Mononuclear cell (primary cell): ENCODE results near the gene PGM2. TPM values are rescaled to one million over a fixed set of nuclear protein-coding genes. Genes with fewer than 3 reads are reported as not detected.
A peak's percentile ranks its signal among the peaks of the same experiment; 100 is the strongest.
"Not testable (repeated sequence)": the region's sequence is repeated elsewhere in the genome, so short reads cannot be mapped to it uniquely, and the experiment has no call there.

Experiments used
- H3K27me3 ChIP-seq: 2 replicates; pipeline ENCODE4 v1.6.0; 2011; ENCODE audit warnings: low read length, control low read depth; ENCODE audit not compliant: insufficient read depth
- H3K4me1 ChIP-seq: 2 replicates; pipeline ENCODE4 v1.5.1; 2011; ENCODE audit warnings: mild to moderate bottlenecking, low read length, control low read depth; ENCODE audit not compliant: insufficient read depth
- H3K4me3 ChIP-seq: 2 replicates; pipeline ENCODE4 v1.5.1; 2011; ENCODE audit warnings: mild to moderate bottlenecking, low read length, moderate library complexity
- H3K9me3 ChIP-seq: 2 replicates; pipeline ENCODE4 v1.5.1; 2011; ENCODE audit warnings: low read depth, mild to moderate bottlenecking, control low read depth, low read length
- total RNA-seq: library from RNA; depleted of rRNA; stranded (reverse); fragments of >200 nt; gene quantifications from one replicate; pipeline ENCODE4 v1.2.3, GENCODE V29; 2012

PGM2 gene
- total RNA-seq, 1 donor, result 18.6 TPM

DNA sequence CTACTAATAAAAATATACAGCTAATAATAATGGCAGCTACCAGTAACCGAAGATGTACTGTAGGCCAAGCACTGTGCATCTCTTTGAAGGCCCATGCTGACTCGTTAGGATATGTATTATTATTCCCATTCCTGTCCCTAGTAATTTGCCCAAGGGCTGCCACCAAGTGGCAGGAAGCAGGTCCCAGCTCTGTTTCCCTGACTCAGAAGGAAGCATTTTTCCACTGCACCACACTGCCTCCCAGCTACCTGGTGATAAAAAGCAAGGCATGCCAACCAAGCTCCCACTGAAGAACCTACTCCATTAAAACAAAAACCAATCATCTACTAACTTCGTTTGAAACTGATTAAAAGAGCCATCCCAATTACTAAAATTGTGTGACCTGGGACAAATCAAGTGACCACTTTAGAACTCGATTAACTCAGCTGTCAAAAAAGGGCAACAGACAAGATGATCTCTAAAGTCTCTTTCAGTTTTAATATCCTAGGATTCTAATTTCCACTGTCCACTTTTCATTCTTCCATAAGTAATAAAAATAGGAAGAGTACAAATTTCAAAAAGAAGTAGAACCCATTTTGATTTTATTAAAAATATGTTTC, 24.3 kb upstream of the PGM2 start:
- Histone ChIP-seq H3K9me3 (no peaks in the 10 kb centered on the region), H3K4me1 (peaks cover 7% of the 10 kb centered on the region), H3K4me3 (no peak overlapping the region), H3K27me3 (no peaks in the 10 kb centered on the region)

DNA sequence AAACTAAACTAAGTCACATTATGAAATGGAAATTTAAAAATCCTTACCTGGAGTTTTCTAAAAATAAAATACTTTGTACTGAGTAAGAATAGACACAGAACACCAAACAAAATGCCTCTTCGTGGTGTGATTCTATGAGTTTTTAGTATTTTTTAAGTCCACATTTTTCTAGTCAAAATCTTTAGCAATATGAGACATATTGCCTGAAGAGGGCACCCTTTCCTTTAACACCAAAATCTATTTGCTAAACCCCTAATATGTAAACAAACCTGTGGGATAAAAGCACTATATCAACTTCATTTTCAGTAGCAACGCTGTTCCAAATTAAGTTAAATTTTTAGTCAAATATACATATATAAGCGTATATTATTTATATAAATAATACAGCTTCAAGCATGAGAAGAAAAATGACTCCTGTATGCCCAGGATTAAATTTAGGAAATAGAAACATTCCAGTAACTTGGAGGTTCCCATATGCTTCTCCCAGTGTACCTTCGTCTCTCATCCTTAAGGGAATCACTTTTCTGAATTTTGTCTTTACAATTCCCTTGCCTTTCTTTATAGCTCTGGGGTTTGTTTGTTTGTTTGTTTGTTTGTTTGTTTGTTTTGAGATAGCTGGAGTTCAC, 23.0 kb upstream of the PGM2 start:
- Histone ChIP-seq H3K27me3 (no peaks in the 10 kb centered on the region), H3K4me3 (no peak overlapping the region), H3K9me3 (no peaks in the 10 kb centered on the region), H3K4me1 (no peaks in the 10 kb centered on the region)

- H3K4me1 ChIP-seq, result no peaks in the 10 kb centered on the region
- H3K4me3 ChIP-seq, result no peak overlapping the region
- no peaks in the 10 kb centered on the region for H3K9me3 ChIP-seq
- H3K27me3 ChIP-seq, result no peaks in the 10 kb centered on the region
Measured at GRCh38 chr4:37805091-37805490, 21.4 kb upstream of the PGM2 start.

GRCh38 chr4:37812713-37813112, 13.8 kb upstream of the PGM2 start:
- H3K4me1 ChIP-seq, result peaks cover 14% of the 10 kb centered on the region
- no peaks in the 10 kb centered on the region for H3K27me3 ChIP-seq
- H3K9me3 ChIP-seq, result no peaks in the 10 kb centered on the region
- no peak overlapping the region for H3K4me3 ChIP-seq

GRCh38 chr4:37815591-37815990, 10.9 kb upstream of the PGM2 start:
- Histone ChIP-seq H3K4me3 (no peak overlapping the region), H3K27me3 (no peaks in the 10 kb centered on the region), H3K9me3 (no peaks in the 10 kb centered on the region)

GRCh38 chr4:37816006-37816405, 10.5 kb upstream of the PGM2 start:
- Histone ChIP-seq H3K9me3 (no peaks in the 10 kb centered on the region), H3K27me3 (no peaks in the 10 kb centered on the region), H3K4me1 (peaks cover 14% of the 10 kb centered on the region), H3K4me3 (no peak overlapping the region)

More at GRCh38 chr4:37815591-37815990, 10.9 kb upstream of the PGM2 start:
- H3K4me1 ChIP-seq, result peaks cover 14% of the 10 kb centered on the region

DNA sequence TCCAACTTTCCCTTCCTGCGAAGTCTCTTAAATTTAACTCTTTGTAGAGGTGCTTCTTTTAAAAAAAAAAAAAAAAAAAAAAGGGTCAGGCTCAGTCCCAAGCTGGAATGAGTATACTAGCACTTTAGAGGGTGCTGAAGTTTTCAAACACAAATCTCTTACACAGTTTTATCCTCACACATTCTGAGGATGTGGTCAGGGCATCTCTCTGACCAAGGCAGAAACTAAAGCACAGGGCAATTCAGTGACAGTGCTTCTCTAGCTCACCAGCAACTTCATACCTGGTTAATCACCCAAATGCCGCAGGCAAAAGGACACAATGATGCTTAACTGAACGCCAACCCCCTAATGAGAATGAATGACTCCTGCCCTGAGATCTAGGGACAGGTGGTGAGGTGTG, 9.8 kb upstream of the PGM2 start:
- Histone ChIP-seq H3K4me1 (peaks cover 14% of the 10 kb centered on the region), H3K9me3 (no peaks in the 10 kb centered on the region), H3K4me3 (no peak overlapping the region), H3K27me3 (no peaks in the 10 kb centered on the region)

- no peak overlapping the region for H3K4me3 ChIP-seq
- peaks cover 14% of the 10 kb centered on the region for H3K4me1 ChIP-seq
Measured at GRCh38 chr4:37818752-37819151, 7.7 kb upstream of the PGM2 start.

GRCh38 chr4:37820458-37820857, 6.0 kb upstream of the PGM2 start:
- H3K27me3 ChIP-seq, H3K9me3 ChIP-seq, H3K4me3 ChIP-seq: not testable (repeated sequence)
- H3K4me1 ChIP-seq, result peaks cover 20% of the 10 kb centered on the region

More at GRCh38 chr4:37818752-37819151, 7.7 kb upstream of the PGM2 start:
- Histone ChIP-seq H3K27me3 (no peaks in the 10 kb centered on the region), H3K9me3 (no peaks in the 10 kb centered on the region)

GRCh38 chr4:37821953-37822605, 4.4 kb upstream of the PGM2 start:
- Histone ChIP-seq H3K9me3 (no peaks in the 10 kb centered on the region), H3K4me3 (no peak overlapping the region), H3K4me1 (peaks cover 12% of the 10 kb centered on the region), H3K27me3 (no peaks in the 10 kb centered on the region)

DNA sequence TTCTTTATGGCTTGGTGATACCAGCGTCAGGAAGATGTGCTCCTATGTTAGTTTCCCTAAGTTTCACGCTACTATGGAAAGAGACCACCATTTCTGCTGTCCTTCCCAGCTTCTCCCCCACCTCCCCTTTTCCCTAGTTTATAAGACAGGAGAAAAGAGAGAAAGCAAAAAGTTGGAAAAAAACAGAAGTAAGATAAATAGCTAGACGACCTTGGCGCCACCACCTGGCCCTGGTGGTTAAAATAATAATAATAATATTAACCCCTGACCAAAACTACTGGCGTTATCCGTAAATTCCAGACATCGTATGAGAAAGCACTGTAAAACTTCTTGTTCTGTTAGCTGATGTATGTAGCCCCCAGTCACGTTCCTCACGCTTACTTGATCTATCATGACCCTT, 985 bp upstream of the PGM2 start:
- H3K27me3 ChIP-seq, H3K9me3 ChIP-seq: not testable (repeated sequence)
- H3K4me3 ChIP-seq, result peak overlapping the region; percentile 97
- peaks cover 30% of the 10 kb centered on the region for H3K4me1 ChIP-seq

DNA sequence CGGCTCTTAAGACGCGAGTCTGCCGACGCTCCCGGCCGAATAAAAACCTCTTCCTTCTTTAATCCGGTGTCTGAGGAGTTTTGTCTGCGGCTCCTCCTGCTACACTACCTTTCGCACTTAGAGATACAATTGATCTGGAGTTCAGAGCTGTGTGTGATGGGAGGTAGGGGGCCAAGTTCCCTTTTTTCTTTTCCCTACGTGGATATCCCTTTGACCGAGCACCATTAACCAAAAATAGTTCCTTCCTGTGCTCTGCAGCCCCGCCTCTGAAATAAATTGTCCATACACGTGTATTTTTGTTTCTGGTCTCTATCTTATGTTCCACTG, 555 bp upstream of the PGM2 start:
- H3K4me3 ChIP-seq, result peak overlapping the region; percentile 97
- no peaks in the 10 kb centered on the region for H3K9me3 ChIP-seq
- no peaks in the 10 kb centered on the region for H3K27me3 ChIP-seq
- H3K4me1 ChIP-seq, result peaks cover 30% of the 10 kb centered on the region

GRCh38 chr4:37827030-37827685, 672 bp downstream of the PGM2 start:
- H3K4me3 ChIP-seq, result peak overlapping the region; percentile 97
- H3K27me3 ChIP-seq, result no peaks in the 10 kb centered on the region

GRCh38 chr4:37827802-37828321, 1.4 kb downstream of the PGM2 start:
- Histone ChIP-seq H3K4me3 (peak overlapping the region; percentile 97), H3K9me3 (no peaks in the 10 kb centered on the region)

More at GRCh38 chr4:37827030-37827685, 672 bp downstream of the PGM2 start:
- H3K4me1 ChIP-seq, result peaks cover 30% of the 10 kb centered on the region
- no peaks in the 10 kb centered on the region for H3K9me3 ChIP-seq

GRCh38 chr4:37828843-37829242, 2.4 kb downstream of the PGM2 start:
- Histone ChIP-seq H3K9me3 (no peaks in the 10 kb centered on the region), H3K27me3 (no peaks in the 10 kb centered on the region), H3K4me3 (no peak overlapping the region), H3K4me1 (peaks cover 30% of the 10 kb centered on the region)

More at GRCh38 chr4:37827802-37828321, 1.4 kb downstream of the PGM2 start:
- Histone ChIP-seq H3K4me1 (peaks cover 30% of the 10 kb centered on the region), H3K27me3 (no peaks in the 10 kb centered on the region)
